ENCODE results near the gene SPTLC3.

SPTLC3 gene

DNA sequence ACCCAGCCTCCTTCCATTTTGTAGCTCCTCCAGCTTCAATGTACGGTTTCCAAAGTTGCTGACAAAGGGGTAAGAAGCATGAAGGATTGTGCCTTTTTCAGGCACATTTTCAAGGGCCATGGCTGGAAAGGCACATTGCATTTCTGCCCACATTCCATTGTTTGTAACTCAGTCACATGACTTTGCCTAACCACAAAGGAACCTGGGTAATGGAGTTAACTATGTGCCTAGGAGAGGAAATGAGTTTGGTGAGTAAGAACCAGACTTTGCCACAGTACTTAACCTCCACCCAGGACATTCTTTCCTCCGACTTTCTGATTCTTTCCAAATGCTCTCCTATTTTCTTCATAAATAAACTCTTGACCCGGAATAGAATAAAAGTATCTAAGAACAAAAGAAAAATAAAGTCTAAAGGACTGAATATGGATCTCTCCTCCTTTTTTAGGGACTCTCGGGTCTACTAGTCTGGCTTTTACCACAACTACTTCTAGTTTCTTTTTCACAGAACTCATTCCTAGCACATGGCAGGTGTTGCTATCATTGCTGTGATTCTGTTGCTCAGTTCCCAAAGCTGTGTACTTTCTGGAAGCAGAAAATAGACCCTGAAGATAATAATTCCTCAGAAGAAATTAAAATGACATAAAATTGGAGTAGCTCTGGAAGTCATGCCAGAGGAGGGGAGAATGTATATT is 130.8 kb downstream of the SPTLC3 start:
- no peak for DNase-seq (ENCODE audit: low spot score)

DNA sequence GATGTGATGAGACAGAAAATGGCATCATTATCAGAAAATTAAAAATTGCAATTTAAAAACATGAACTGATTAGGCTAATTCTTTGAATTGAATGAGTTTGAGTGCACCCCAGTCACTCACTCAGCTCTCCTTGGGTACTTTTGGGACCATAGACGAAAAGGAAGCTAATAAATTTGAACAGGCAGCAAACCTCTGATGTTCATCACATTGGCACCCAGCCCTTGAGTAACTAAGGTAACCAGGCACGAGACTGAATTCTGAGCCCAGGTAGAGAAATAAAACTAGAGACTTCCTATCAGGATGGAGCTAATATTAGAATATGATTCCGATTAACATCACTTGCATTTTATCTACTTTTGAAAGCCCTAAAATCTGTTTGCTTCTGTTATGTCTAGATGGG is 131.4 kb downstream of the SPTLC3 start:
- DNase-seq (ENCODE audit: low spot score): no peak

DNA sequence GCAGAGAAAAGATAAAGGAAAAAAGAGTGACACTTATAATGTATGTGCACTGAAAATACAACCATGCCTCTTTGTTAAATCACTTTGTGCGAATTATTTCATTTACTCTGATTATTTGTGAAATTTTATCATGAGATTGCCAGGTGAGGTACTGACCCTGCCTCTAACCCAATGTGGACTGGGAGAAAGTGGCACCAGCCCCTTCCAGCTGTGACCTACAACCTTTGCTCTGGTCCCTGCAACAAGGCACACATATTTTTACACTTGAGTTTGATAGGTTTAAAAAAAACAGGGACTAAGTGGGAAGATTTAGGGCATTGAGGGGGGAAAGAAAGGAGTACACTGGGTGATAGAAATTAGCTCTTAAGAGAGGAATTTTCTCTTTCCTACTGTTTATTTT is 132.0 kb downstream of the SPTLC3 start:
- no peak for DNase-seq (ENCODE audit: low spot score)

- no peak for DNase-seq (ENCODE audit: low spot score)
Measured at GRCh38 chr20:13141546-13141945, 132.8 kb downstream of the SPTLC3 start.

GRCh38 chr20:13142143-13142542 is 133.4 kb downstream of the SPTLC3 start:
- no peak for DNase-seq (ENCODE audit: low spot score)

DNA sequence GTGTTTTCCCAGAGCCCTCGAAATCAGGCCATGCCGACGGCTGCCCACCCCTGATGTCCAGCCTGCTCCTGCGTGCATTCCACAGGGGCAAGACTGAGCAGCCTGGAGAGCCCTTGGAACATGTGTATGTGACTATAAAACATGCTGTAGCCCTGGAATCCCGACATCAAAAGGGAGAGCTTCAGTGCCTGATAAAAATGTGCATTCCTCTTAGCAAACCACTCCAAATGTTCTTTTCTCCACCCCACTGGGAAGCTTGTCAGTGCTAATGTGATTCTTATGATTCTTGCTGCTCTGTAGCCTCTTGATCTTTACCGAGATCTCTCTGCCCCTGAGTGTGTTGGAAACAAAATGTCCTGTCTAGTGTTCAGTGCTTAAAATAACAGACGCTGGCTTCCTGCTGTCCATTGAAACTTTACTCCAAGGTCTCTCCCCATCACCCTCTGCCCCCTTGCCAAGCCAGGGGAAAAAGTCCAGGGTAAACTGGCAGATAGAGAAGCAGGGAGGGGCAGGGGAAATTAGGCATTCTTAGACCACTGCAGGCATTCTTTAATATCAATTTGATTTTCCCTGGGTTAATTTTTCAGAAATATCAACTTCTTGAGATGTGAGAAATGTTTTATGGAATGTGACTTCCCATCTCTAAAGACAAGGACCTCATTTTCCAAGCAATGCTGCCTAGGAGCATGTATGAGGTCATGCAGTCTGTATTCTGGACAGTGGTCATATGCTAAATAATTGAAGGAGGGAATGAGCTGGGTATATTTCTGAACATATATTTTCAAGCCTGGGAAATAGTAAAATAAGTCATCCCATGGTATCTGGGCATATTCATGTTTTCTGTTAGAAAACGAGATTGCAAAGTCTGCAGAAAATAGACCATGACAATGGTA is 138.5 kb downstream of the SPTLC3 start:
- DNase-seq (ENCODE audit: low spot score): no peak

- DNase-seq (ENCODE audit: low spot score): no peak
Measured at GRCh38 chr20:13147971-13148370, 139.2 kb downstream of the SPTLC3 start.

- DNase-seq (ENCODE audit: low spot score): no peak
Measured at GRCh38 chr20:13148402-13148801, 139.6 kb downstream of the SPTLC3 start.

DNA sequence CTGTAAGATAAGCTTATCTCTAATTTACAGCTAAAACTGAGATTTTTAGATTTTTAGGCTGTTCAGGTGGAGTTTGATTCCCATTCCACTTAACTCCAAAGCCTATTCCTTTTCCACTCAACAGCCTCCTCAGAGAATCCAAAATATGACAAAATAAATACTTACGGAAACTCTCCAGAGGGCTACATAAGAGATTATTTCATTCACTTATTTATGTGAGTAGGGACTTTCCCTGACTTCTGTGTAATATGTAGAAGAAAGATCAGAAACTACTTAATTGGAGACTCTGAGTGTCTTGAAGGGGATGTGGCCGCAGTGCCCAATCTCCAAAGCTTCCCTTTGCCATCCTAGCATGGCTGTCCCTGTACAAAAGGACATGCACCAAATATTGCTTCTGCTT is 140.2 kb downstream of the SPTLC3 start:
- no peak for DNase-seq (ENCODE audit: low spot score)

DNA sequence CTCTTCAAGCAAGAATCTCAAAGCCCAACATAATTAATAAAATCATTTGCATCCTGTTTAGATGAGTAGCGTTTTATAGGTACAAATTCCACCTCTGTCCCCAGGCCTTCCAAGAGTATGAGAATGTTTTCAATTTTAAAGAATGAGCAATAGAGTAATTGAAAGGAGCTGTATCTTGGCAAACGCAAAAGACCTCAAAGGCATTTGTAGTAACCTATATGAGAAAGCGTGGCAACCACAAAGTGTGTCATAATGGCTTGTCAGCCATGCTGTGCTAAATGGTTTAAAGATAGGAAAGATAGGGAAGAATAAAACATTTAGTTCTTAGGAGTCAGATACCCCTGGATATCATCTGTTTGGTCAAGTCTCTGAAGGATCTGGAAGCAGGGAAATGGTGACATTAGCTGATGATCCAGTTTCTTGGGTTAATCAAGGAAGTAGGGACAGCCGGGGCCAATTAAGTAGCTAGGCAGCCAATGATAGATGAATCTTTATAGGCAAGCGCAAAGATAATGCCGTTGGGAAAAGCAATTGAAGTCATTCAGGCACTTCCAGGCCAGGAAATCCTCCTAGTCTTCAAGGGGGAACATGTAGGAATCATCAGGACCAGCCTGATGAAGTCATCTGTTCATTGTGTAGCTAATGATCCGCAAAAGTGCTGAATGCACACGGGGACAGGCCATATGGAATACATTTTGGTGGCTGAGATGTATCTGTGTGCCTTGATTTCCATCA is 140.8 kb downstream of the SPTLC3 start:
- no peak for DNase-seq (ENCODE audit: low spot score)

GRCh38 chr20:13158369-13158768 is 149.6 kb downstream of the SPTLC3 start:
- no peak for DNase-seq (ENCODE audit: low spot score)

DNA sequence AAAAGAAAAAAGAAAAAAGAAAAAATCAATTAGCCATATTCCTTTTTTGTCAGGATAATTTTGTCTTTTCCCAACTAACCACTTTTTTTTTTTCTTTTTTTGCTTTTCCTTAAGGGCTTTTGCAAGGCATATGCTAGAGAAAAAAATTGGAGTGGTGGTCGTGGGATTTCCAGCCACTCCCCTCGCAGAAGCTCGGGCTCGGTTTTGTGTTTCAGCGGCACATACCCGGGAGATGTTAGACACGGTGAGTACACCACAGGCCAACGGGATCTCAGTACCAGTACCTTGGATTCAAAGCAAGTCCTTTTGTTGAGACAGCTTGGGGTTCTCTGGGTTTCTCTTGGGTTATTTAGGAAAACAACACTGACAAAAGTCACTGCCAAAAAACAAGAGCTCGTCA is 151.1 kb downstream of the SPTLC3 start:
- no peak for DNase-seq (ENCODE audit: low spot score)

GRCh38 chr20:13165203-13165602 is 156.4 kb downstream of the SPTLC3 start:
- no peak for DNase-seq (ENCODE audit: low spot score)

- DNase-seq (ENCODE audit: low spot score): no peak
Measured at GRCh38 chr20:13166011-13166410, 157.2 kb downstream of the SPTLC3 start.

- no peak for DNase-seq (ENCODE audit: low spot score)
Measured at GRCh38 chr20:13166437-13166836, 157.7 kb downstream of the SPTLC3 start.

- DNase-seq (ENCODE audit: low spot score): no peak
Measured at GRCh38 chr20:13169086-13169485, 160.3 kb downstream of the SPTLC3 start.

GRCh38 chr20:13170771-13171170 is 162.0 kb downstream of the SPTLC3 start:
- DNase-seq (ENCODE audit: low spot score): no peak

DNA sequence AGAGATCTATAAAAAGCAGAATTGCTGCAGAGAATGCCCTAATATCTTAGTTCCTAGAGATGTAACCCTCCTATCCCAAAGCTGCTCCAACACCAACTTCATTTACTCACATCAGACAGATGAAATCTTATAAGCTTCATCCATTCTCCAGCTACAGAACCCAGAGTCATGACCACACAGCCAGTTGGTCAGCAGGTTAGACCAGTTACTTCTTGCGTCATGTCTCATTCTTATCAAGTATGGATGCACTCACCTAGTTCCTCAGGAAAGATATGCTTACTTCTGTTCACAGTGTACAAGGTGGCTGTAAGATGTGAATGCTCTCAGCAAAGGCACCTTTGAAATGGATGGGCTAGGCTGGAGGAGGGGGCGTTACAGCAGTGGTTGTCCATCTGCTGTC is 164.4 kb downstream of the SPTLC3 start:
- no peak for DNase-seq (ENCODE audit: low spot score)

GRCh38 chr20:13174402-13174801 is 165.6 kb downstream of the SPTLC3 start:
- no peak for DNase-seq (ENCODE audit: low spot score)

- DNase-seq (ENCODE audit: low spot score): no peak
Measured at GRCh38 chr20:13180986-13181889, 172.5 kb downstream of the SPTLC3 start.

- no peak for DNase-seq (ENCODE audit: low spot score)
Measured at GRCh38 chr20:13183005-13183404, 174.2 kb downstream of the SPTLC3 start.

All from HuH-7 (cell line).